ENCODE data around the gene PCCA.
A peak's percentile ranks its signal among the peaks of the same experiment; 100 is the strongest.

The PCCA gene

DNA sequence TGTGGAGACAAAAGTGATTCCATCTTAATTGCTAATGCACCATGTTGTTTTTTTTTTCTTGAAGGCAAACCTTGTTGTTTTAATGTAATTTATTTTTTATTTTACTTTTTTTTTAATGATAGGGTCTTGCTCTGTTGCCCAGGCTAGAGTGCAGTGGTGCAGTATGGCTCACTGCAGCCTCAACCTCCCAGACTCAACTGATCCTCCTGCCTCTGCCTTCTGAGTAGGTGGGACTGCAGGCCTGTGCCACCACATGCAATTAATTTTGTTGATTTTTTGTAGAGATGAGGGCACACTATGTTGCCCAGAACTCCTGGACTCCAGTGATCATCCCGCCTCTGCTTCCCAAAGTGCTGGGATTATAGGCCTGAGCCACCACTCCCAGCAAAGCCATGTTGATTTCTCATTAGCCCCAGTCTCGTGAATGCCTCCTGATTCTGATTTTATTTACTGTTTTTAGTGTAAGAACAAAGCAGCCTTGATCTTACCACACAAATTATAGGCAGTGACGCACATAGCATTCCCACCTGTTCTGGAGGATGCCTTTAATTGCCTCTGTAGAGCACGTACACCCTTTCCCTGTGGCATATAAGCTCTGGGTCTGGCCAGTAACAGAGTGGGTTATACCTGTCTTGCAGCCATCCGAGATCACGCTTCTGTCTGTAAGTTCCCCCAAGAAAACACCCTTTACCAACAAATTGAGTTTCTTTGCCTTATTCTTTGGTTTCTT lies 349.3 kb downstream of the PCCA start:
- DNase-seq: no peak

- DNase-seq: no peak
Observed at GRCh38 chr13:100439247-100439970, 350.5 kb downstream of the PCCA start.

GRCh38 chr13:100440751-100441425 lies 352.0 kb downstream of the PCCA start:
- DNase-seq: no peak

DNA sequence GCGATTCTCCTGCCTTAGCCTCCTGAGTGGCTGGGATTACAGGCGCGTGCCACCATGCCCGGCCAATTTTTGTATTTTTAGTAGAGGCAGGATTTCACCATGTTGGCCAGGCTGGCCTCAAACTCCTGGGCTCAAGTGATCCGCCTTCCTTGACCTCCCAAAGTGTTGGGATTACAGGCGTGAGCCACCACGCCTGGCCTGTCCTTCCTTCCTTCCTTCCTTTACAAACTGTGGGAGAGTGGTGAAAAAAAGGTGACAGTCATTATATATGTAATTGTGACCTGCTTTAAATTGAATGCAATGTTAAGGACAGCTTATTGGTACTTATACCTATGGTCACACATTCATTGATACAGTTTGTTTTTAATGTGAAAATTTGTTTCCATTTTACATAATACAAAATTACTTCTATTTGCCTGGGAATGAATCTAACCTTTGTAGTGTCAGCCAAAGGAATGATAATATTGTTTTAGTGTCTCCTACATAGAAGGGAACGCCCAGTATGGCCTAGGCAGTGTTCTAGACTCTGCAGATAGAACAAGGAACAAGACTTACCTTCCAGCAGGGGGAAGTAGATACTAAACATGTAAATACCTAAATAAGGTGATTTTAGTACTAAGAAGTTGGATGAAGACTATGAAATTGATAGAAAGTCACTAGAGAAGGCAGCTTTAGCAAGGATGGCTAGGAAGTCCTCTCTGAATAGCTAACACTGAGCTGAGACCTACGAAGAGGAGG lies 353.4 kb downstream of the PCCA start:
- no peak for DNase-seq

DNA sequence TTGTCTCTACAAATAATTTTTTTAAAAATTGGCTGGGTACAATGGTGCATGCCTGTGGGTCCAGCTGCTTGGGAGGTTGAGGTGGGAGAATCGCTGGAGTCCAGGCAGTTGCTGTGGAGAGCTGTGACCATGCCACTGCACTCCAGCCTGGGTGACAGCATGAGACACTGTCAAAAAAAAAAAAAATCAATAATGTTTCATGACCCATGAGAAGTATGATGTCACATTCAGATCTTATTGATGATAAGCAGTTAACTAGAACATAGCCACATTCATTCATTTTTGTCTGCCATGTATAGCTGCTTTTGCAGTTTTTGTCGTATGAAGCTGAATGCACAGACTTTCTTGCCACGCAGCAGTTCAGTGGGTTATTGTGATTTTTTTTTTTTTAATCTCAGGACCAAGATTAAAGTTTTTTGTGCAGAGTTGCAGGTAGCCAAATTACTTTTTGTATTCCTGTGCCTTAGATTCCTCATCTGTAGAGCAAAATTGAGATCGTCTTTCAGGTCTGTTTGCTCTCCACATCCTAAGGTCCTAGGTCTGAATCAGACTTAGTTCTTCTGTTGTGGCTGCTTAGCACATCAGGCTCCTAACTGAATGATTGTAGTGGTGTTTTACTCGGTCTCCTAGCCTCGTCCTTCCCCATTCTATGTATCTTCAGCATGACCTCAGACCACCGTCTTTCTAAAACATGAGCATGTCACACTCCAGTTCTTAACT lies 354.5 kb downstream of the PCCA start:
- no peak for DNase-seq

DNA sequence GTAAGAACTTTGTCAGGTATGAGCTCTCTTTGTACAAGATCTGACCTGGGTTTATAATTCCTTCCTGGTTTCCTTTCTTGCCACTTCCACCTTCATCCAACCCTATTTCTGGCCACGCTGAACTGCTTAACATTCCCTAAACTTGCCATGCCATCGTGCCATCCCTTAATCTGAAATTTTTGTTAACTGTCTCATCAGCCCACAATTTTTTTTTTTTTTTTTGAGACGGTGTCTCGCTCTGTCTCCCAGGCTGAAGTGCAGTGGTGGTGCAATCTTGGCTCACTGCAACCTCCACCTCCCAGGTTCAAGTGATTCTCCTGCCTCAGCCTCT lies 355.1 kb downstream of the PCCA start:
- DNase-seq: no peak

DNA sequence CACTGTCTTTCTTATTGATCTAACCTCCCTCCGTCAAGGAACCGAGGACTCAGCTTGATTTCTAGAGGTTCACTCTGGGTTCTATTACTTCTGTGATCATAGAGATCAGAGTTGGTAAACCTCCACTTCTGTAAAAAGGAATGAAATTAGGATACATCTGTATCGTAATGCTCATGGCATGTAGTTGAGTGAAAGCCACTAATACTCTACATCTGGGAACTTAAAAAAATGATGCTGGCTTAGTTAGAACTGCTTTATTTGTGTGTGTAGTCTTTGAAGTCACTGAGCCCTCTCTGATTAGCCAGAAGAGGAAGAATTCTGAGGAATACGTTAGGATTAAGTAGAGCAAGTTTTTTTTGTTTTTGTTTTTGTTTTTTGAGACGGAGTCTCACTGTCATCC lies 358.9 kb downstream of the PCCA start:
- no peak for DNase-seq

- DNase-seq: no peak
Observed at GRCh38 chr13:100451923-100452322, 363.0 kb downstream of the PCCA start.

DNA sequence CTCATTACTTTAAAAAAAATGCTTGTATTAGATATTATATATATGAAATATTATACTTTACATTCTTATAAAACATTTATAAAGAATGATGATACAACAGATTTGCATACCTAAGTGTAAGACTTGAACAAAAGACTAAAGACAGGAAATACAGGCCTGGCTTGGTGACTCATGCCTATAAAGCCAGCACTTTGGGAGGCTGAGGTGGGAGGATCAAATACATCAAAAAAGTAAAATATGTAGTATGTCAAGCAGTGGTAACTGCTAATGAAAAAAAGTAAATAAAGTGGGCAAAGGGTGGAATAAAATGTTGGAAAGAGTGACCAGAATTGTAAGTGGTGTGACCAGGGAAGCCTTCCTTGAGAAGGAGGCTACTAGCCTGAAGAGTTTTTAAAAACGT lies 366.0 kb downstream of the PCCA start:
- DNase-seq: peak; percentile 38

DNA sequence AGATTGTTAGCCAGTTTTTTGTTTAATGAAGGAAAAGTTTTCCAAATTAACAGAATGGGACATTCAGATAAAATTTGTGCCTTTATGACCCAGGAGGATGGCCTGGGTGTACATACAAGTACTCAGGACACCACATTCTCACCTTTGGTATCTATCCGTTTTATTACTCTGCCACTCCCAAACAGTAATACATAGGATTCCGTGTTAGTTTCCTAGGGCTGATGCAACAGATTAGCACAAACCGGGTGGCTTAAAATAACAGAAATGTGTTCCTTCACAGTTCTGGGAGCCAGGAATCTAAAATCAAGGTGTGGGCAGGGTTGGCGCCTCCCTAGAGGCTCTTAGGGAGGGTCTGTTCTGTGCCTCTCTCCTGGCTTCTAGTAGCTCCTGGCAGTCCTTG lies 369.8 kb downstream of the PCCA start:
- DNase-seq: no peak

- no peak for DNase-seq
Observed at GRCh38 chr13:100459747-100460146, 370.9 kb downstream of the PCCA start.

- DNase-seq: no peak
Observed at GRCh38 chr13:100460266-100460665, 371.4 kb downstream of the PCCA start.

- no peak for DNase-seq
Observed at GRCh38 chr13:100460791-100461190, 371.9 kb downstream of the PCCA start.

GRCh38 chr13:100461309-100462030 lies 372.6 kb downstream of the PCCA start:
- peak; percentile 32 for DNase-seq

DNA sequence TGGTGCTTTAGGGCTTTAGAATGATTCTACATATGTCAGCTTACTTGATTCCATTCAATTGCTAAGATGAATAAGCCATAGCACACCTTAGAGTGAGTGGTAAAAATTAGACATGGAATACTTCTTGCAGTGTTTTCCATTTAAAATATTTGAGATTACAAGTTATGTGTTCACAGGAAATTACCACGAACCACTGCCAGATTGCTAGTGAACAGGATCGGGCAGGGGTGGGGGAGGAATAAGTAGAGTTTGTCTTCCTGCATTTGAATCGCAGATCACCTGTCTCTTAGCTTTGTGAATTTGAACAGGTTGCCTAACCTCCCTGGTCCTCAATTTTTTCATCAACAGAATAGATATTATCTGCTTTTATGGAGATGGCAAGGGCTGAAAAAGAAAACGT lies 375.1 kb downstream of the PCCA start:
- DNase-seq: no peak

- DNase-seq: no peak
Observed at GRCh38 chr13:100465558-100465957, 376.7 kb downstream of the PCCA start.

DNA sequence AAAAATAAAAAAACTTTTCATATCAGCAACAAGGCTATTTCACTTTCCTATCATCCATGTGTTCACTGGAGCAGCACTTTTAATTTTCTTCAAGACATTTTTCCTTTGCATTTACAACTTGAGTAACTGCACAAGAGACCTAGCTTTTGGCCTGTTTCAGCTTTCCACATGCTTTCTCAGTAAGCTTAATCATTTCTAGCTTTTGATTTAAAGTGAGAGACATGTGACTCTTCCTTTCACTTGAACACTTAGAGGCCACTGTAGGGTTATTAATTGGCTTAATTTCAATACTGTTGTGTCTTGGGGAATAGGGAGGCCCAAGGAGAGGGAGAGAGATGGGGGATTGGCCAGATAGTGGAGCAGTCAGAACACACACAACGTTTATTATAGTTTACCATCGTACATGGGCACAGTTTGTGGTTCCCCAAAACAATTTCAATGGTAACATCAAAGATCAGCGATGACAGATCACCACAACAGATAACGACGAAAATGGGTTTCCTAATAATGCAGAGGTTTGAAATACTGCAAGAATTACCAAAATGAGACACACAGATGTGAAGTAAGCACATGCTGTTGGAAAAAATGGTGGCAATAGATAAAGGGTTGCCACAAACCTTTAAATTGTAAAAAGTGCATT lies 382.1 kb downstream of the PCCA start:
- no peak for DNase-seq

GRCh38 chr13:100473087-100473486 lies 384.2 kb downstream of the PCCA start:
- DNase-seq: no peak

GRCh38 chr13:100473501-100474044 lies 384.7 kb downstream of the PCCA start:
- DNase-seq: no peak

- no peak for DNase-seq
Observed at GRCh38 chr13:100476963-100477362, 388.1 kb downstream of the PCCA start.

DNA sequence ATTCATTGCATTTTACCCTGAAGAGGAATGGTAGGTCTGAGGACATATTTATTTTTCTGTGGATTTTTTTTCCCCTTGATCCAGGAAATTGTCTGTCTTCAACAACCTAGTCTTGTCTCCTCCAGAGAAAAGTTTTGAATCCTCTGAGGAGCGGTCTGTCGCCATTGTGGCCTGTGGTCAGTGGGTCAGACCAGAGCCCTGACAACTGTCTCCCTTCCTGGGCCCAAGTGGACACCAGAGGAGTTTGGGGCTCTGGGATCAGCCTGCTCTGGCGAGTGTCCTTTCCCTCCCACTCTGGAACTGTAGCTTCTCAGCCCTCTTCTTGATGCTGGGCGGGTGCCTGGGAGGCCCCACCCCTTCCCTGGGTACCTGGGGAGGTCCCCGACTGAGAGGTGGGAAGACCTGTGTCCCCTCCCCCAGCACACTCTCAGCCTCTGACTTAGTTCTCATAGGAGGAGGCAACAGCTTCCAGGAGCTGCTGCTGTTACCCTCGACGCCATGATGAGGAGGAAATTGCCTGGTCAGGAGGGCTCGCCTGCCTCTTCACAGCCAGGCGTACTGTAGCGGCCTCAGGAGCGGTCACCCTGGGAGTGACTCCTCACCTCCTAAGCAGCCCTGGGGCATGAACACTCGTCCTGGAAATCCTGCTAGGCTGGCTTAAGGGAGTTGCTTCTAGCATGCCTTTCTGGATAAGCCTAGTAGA lies 389.4 kb downstream of the PCCA start:
- no peak for DNase-seq
